Gastrocnemius medialis (tissue), 4 donors: ENCODE results near the gene GPATCH8. TPM values are rescaled to one million over a fixed set of nuclear protein-coding genes. Genes with fewer than 3 reads are reported as not detected.
A peak's percentile ranks its signal among the peaks of the same experiment; 100 is the strongest.

Source experiments
- ATAC-seq, 2 donors: fragments of 150-250 bp; one replicate each; pipeline ENCODE4 v1.9.1; 2016
- DNase-seq, 2 donors: peaks; one replicate each; pipeline ENCODE4 v3.0.0-alpha.2; 2019
- H3K27ac ChIP-seq, 4 donors: fragments of 200-600 bp; sonication (generic); 1 replicate in 1 of 4; 2 replicates in 3 of 4; pipeline ENCODE4 v1.5.1; 2016 to 2018; ENCODE audit warnings: mild to moderate bottlenecking in 2 of 4, moderate library complexity in 1 of 4
- H3K27me3 ChIP-seq, 3 donors: fragments of 200-600 bp; sonication (generic) in 2 of 3; 1 replicate in 1 of 3; 2 replicates in 2 of 3; pipeline versions ENCODE4 v1.5.1 to v1.6.0; 2016 to 2019; ENCODE audit warnings: mild to moderate bottlenecking in 1 of 3, moderate library complexity in 1 of 3
- H3K36me3 ChIP-seq, 2 donors: fragments of 200-600 bp; sonication (generic) in 1 of 2; one replicate each; pipeline ENCODE4 v1.5.1; 2017 to 2018
- H3K4me1 ChIP-seq, 2 donors: fragments of 200-600 bp; sonication (generic) in 1 of 2; one replicate each; pipeline ENCODE4 v1.5.1; 2016 to 2017; ENCODE audit warnings: mild to moderate bottlenecking in 2 of 2
- H3K4me3 ChIP-seq, 4 donors: fragments of 200-600 bp; sonication (generic) in 3 of 4; 1 replicate in 1 of 4; 2 replicates in 3 of 4; pipeline ENCODE4 v1.5.1; 2016 to 2019; ENCODE audit warnings: mild to moderate bottlenecking in 2 of 4
- H3K9me3 ChIP-seq, 3 donors: fragments of 200-600 bp; sonication (generic) in 2 of 3; 1 replicate in 1 of 3; 2 replicates in 2 of 3; pipeline ENCODE4 v1.5.1; 2016 to 2019
- POLR2A ChIP-seq, 2 donors: fragments of 450-650 bp; IDR thresholded peaks; one replicate each; pipeline ENCODE4 v1.6.1; 2017; ENCODE audit warnings: antibody characterized with exemption in 2 of 2, mild to moderate bottlenecking in 2 of 2, moderate library complexity in 2 of 2
- in situ Hi-C, 4 donors: fragments of 200-750 bp; cut with MboI; loops; one replicate each; pipeline versions ENCODE4 v1.15.0 to v1.8.0; 2017; ENCODE audit warnings: low sequenced_read_pairs in 4 of 4
- intact Hi-C: fragments of 100-400 bp; cut with DNase I; formaldehyde crosslinking; loops from one replicate; pipeline ENCODE4 v1.15.1; 2023; ENCODE audit warnings: low total_unique reads
- total RNA-seq, 4 donors: library from RNA; depleted of rRNA; stranded (reverse); fragments of >200 nt; gene quantifications; one replicate each; pipeline versions ENCODE4 v1.1.0 to v1.2.3, GENCODE V29; 2016
- TF ChIP-seq, protein P1 (sequence below), 5 experiments: fragments of 450-650 bp in 3 of 5; fragments of 200-600 bp in 2 of 5; sonication (generic) in 2 of 5; IDR thresholded peaks in 4 of 5; conservative IDR thresholded peaks in 1 of 5; 1 replicate in 4 of 5; 2 replicates in 1 of 5; pipeline ENCODE4 v1.5.1; 2016 to 2019; ENCODE audit warnings: antibody characterized with exemption in 5 of 5, mild to moderate bottlenecking in 3 of 5, moderate library complexity in 3 of 5

The GPATCH8 gene
- total RNA-seq, 4 donors from 2014 or later = 39.9 to 75.1 (median 50.8) TPM

DNA sequence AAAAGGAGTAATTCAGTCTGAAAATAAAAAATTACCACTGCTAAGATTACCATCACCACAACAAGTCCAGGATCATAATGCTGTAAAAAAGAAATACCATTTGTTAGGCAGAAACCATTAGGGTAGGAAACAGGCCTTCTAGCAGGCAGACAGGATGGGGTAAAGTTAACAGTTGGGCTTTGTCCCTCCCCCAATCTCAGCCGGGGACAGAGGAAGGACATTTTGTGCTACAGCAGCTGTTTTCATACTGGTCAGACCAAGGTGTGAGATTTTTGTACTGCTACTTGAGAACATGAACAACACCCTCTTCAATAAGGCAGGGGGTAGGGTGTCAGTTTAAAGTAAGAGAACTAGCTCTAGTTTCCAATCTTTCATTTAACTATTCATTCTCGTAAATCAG, 64.6 kb downstream of the GPATCH8 start:
- in situ Hi-C loops = no loop called here
- Histone ChIP-seq H3K36me3 (peaks cover 0 to 19% of the 10 kb centered on the region in 2 donors), H3K9me3 (no peaks in the 10 kb centered on the region), H3K27ac (peak overlapping the region; percentile 84 to 94 (median 89)), H3K27me3 (no peaks in the 10 kb centered on the region), H3K4me1 (peaks cover 56 to 58% of the 10 kb centered on the region in 2 donors), H3K4me3 (peak overlapping the region in 3 of 4 donors; percentile 5 to 22 (median 18))
- DNase-seq = peak; percentile 77 to 85
- intact Hi-C loops = no loop called here
- TF ChIP-seq, protein P1, sequence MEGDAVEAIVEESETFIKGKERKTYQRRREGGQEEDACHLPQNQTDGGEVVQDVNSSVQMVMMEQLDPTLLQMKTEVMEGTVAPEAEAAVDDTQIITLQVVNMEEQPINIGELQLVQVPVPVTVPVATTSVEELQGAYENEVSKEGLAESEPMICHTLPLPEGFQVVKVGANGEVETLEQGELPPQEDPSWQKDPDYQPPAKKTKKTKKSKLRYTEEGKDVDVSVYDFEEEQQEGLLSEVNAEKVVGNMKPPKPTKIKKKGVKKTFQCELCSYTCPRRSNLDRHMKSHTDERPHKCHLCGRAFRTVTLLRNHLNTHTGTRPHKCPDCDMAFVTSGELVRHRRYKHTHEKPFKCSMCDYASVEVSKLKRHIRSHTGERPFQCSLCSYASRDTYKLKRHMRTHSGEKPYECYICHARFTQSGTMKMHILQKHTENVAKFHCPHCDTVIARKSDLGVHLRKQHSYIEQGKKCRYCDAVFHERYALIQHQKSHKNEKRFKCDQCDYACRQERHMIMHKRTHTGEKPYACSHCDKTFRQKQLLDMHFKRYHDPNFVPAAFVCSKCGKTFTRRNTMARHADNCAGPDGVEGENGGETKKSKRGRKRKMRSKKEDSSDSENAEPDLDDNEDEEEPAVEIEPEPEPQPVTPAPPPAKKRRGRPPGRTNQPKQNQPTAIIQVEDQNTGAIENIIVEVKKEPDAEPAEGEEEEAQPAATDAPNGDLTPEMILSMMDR (IDR thresholded peaks at IDR 0.05 in 4 of 5, conservative IDR thresholded peaks at IDR 0.05 in 1 of 5) = no peak
- no peak for TF ChIP-seq POLR2A (IDR thresholded peaks at IDR 0.05)
- ATAC-seq = peak; percentile 98

DNA sequence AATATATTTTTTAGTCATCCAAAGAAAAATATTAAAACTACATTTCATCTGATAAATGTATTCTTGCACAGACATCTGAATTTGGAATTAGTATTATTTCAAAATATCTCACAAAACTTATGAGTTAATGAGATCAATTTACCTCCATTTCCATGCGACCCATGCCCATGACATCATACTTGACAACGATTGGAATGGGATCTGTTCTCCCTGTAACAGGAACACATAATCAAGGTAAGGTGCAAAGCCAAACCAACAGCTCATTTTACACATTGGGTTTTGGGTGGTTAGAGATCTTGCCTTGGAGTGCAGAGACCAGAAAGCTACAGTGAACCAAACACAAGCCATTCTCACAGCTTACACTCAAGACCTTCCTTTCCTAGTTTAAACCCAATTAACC, 66.9 kb downstream of the GPATCH8 start:
- H3K27me3 ChIP-seq = no peaks in the 10 kb centered on the region
- in situ Hi-C loops (no loop called here), intact Hi-C loops (no loop called here)
- DNase-seq = peak in 1 of 2 donors; percentile 28
- peak in 1 of 2 donors; percentile 59 for ATAC-seq
- H3K9me3 ChIP-seq = no peaks in the 10 kb centered on the region
- peak overlapping the region in 1 of 4 donors; percentile 0 for H3K4me3 ChIP-seq
- H3K36me3 ChIP-seq = peaks cover 0 to 23% of the 10 kb centered on the region in 2 donors
- peaks cover 70 to 80% of the 10 kb centered on the region in 2 donors for H3K4me1 ChIP-seq
- TF ChIP-seq, protein P1 (IDR thresholded peaks at IDR 0.05 in 4 of 5, conservative IDR thresholded peaks at IDR 0.05 in 1 of 5) = no peak
- TF ChIP-seq POLR2A (IDR thresholded peaks at IDR 0.05) = peak in 1 of 2 donors; percentile 22
- peak overlapping the region; percentile 84 to 94 (median 89) for H3K27ac ChIP-seq

DNA sequence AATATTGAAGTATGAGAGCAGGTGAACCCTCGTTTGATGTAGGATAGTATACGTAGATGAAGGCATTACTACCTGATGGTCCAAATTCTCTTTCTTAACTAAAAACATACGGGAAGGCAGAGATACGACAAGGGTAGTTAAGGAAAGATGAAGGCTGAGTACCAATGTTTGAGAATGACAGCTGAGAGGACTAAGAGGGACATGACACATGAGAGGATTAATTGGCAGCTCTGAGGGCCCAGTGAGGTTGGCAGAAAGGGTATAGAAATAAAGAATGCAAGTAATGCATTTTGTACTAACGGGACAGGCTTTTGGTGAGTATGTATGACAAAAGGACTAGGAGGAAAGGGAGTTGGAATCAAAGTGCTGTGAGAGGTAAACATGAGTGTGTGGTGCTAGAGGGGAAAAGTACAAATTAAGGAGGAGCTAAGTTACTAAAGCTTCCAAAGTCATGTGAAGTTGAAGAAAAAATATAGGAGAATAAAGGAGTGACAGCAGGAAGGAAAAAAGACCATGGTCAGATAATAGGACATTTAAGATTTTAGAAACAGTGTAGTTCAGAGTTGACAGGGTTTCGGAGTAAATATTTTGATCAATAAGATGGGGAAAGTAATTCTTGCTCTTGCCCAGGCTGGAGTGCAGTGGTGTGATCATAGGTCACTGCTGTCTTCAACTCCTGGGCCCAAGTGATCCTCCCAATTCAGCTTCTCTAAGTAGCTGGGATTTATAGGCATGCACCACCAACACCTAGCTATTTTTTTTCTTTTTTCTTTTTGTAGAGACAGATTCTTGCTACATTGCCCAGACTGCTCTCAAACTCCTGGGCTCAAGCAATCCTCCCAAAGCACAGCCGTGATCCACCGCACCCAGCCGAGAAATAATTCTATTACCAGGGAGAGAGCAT, 70.7 kb downstream of the GPATCH8 start:
- ATAC-seq (peak; percentile 59 to 77), DNase-seq (no peak)
- intact Hi-C loops (loop anchor here (2.0 to 5.0 kb wide), 2 partner anchors 35 to 70 kb away; partner anchors contain the start of gene GPATCH8), in situ Hi-C loops (no loop called here)
- H3K27ac ChIP-seq = peak overlapping the region; percentile 84 to 94 (median 89)
- no peak for TF ChIP-seq POLR2A (IDR thresholded peaks at IDR 0.05)
- TF ChIP-seq, protein P1 (IDR thresholded peaks at IDR 0.05 in 4 of 5, conservative IDR thresholded peaks at IDR 0.05 in 1 of 5) = no peak
- H3K4me1 ChIP-seq = peaks cover 45 to 47% of the 10 kb centered on the region in 2 donors
- no peaks in the 10 kb centered on the region for H3K27me3 ChIP-seq
- no peaks in the 10 kb centered on the region for H3K9me3 ChIP-seq
- H3K4me3 ChIP-seq = no peak overlapping the region
- peaks cover 0 to 36% of the 10 kb centered on the region in 2 donors for H3K36me3 ChIP-seq

DNA sequence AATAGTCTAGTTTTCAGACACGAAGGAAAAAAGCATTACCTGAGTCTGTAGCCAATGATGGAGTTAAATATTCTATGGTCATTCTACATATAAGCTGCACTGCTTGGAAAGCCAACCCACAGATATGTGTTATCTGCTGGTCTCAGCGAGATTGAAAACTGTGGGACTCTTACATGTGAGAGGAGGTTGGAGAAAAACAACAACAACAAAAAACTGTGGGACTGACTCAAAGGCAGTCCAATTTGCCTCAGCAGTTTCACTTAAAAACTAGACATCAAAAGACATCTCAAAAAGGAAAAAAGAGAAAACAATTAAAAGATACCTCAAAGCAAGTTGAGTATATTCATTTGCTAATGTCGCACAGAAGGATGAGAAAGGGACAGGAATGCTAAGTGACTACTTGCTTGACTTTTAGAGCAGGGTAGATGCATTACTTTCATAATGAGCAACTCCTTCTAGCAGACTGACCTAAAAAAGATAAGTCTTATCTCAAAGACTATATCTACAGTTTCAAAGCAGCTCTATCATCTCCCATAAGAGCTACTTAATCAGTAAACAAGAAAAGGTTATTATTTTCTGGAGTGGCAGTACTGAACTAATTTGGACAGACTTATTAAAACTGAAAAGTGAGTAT, 78.3 kb downstream of the GPATCH8 start:
- in situ Hi-C loops = no loop called here
- Histone ChIP-seq H3K27ac (no peak overlapping the region), H3K4me3 (no peak overlapping the region), H3K27me3 (no peaks in the 10 kb centered on the region), H3K4me1 (no peaks in the 10 kb centered on the region), H3K36me3 (peaks cover 0 to 66% of the 10 kb centered on the region in 2 donors), H3K9me3 (no peaks in the 10 kb centered on the region)
- no peak for ATAC-seq
- TF ChIP-seq, protein P1 (IDR thresholded peaks at IDR 0.05 in 4 of 5, conservative IDR thresholded peaks at IDR 0.05 in 1 of 5) = no peak
- no peak for TF ChIP-seq POLR2A (IDR thresholded peaks at IDR 0.05)
- intact Hi-C loops = no loop called here
- no peak for DNase-seq
